Breast epithelium (tissue), 3 donors: Measurements from ENCODE around the gene MED14.
"Not testable (repeated sequence)": the region's sequence is repeated elsewhere in the genome, so short reads cannot be mapped to it uniquely, and the experiment has no call there.

ENCODE experiments used
- CTCF ChIP-seq, 3 donors: fragments of 450-650 bp; IDR thresholded peaks; one replicate each; pipeline ENCODE4 v1.5.1; 2016 to 2017; ENCODE audit warnings: antibody characterized with exemption in 3 of 3, mild to moderate bottlenecking in 3 of 3, moderate library complexity in 3 of 3
- POLR2A ChIP-seq: fragments of 450-650 bp; IDR thresholded peaks from one replicate; pipeline ENCODE4 v1.6.1; 2016; ENCODE audit warnings: antibody characterized with exemption, mild to moderate bottlenecking, moderate library complexity
- POLR2AphosphoS5 ChIP-seq, 3 donors: sonication (generic); formaldehyde crosslinking; IDR thresholded peaks; one replicate each; pipeline ENCODE4 v1.6.1; 2017; ENCODE audit warnings: antibody characterized with exemption in 3 of 3

GRCh38 chrX:40732499-40732898 lies 2.8 kb downstream of the MED14 start:
- not testable (repeated sequence) for TF ChIP-seq POLR2AphosphoS5 (IDR thresholded peaks at IDR 0.05); POLR2A; CTCF (IDR thresholded peaks at IDR 0.05)
